Fibroblast of lung (primary cell): ENCODE measurements around the gene PCDH9. TPM values are rescaled to one million over a fixed set of nuclear protein-coding genes. Genes with fewer than 3 reads are reported as not detected.
A peak's percentile ranks its signal among the peaks of the same experiment; 100 is the strongest.

Experiments used
- DNase-seq, 2 donors: peaks; one replicate each; pipeline versions ENCODE4 v3.0.0 to v3.0.0-alpha.2; 2010; ENCODE audit warnings: low read depth in 2 of 2
- H2AFZ ChIP-seq: 2 replicates; pipeline ENCODE4 v1.5.1; 2012; ENCODE audit warnings: low read length, control low read depth, inconsistent platforms
- H3K27ac ChIP-seq: 2 replicates; pipeline ENCODE4 v1.5.1; 2011; ENCODE audit warnings: low read length, control low read depth; ENCODE audit not compliant: insufficient read depth
- H3K27me3 ChIP-seq: 2 replicates; pipeline ENCODE4 v1.5.1; 2011; ENCODE audit warnings: mild to moderate bottlenecking, low read length; ENCODE audit not compliant: control insufficient read depth, insufficient read depth
- H3K36me3 ChIP-seq: 2 replicates; pipeline ENCODE4 v1.5.1; 2011; ENCODE audit warnings: low read length; ENCODE audit not compliant: control insufficient read depth, insufficient read depth
- H3K4me1 ChIP-seq: 2 replicates; pipeline ENCODE4 v1.5.1; 2011; ENCODE audit warnings: low read length; ENCODE audit not compliant: control insufficient read depth, insufficient read depth; ENCODE audit errors: extremely low read depth
- H3K4me2 ChIP-seq: 2 replicates; pipeline ENCODE4 v1.5.1; 2011; ENCODE audit warnings: low read length, control low read depth; ENCODE audit not compliant: insufficient read depth; ENCODE audit errors: extremely low read depth
- H3K4me3 ChIP-seq, 4 experiments: fragments of 200-600 bp in 1 of 4; sonication (generic) in 1 of 4; replicated peaks in 1 of 4; 2 replicates each; pipeline ENCODE4 v1.5.1; 2011 to 2016; ENCODE audit warnings: low read length in 4 of 4, low read depth in 3 of 4, mild to moderate bottlenecking in 3 of 4, control low read depth in 2 of 4, inconsistent platforms in 1 of 4, mixed read lengths in 1 of 4; ENCODE audit not compliant: insufficient read depth in 1 of 4; ENCODE audit errors: control extremely low read depth in 1 of 4
- H3K79me2 ChIP-seq: 2 replicates; pipeline ENCODE4 v1.5.1; 2012; ENCODE audit warnings: mild to moderate bottlenecking, low read length, inconsistent platforms; ENCODE audit not compliant: control insufficient read depth, insufficient read depth
- H3K9ac ChIP-seq: 2 replicates; pipeline ENCODE4 v1.5.1; 2011; ENCODE audit warnings: mild to moderate bottlenecking, low read length, control low read depth; ENCODE audit not compliant: insufficient read depth
- H3K9me3 ChIP-seq: 2 replicates; pipeline ENCODE4 v1.5.1; 2012; ENCODE audit warnings: low read depth, low read length; ENCODE audit not compliant: control insufficient read depth, insufficient read depth
- H4K20me1 ChIP-seq: 2 replicates; pipeline ENCODE4 v1.5.1; 2011; ENCODE audit warnings: low read length; ENCODE audit not compliant: control insufficient read depth, insufficient read depth; ENCODE audit errors: extremely low read depth
- EZH2 ChIP-seq: IDR thresholded peaks from 2 replicates; pipeline ENCODE4 v1.5.1; 2012; ENCODE audit warnings: low read length, control low read depth, mild to moderate bottlenecking; ENCODE audit errors: missing control alignments
- polyA plus RNA-seq, 2 donors: library from polyadenylated mRNA; depleted of rRNA in 1 of 2; stranded (reverse) in 1 of 2; unstranded in 1 of 2; fragments of >200 nt; gene quantifications; 2 replicates each; pipeline ENCODE4 v1.2.1, GENCODE V29; 2011 to 2012; ENCODE audit warnings: missing spikeins in 1 of 2
- total RNA-seq: library from RNA; depleted of rRNA; stranded (reverse); fragments of >200 nt; gene quantifications from 2 replicates; pipeline ENCODE4 v1.2.1, GENCODE V29; 2014
- TF ChIP-seq, protein P1 (sequence below), 2 donors: IDR thresholded peaks in 1 of 2; conservative IDR thresholded peaks in 1 of 2; 1 replicate in 1 of 2; 2 replicates in 1 of 2; pipeline ENCODE4 v1.5.1; 2011 to 2012; ENCODE audit warnings: low read length in 2 of 2, control low read depth in 1 of 2, inconsistent platforms in 1 of 2, low read depth in 1 of 2, mild to moderate bottlenecking in 1 of 2

PCDH9 gene
- total and polyA plus RNA-seq, 2 donors (not counting 1 experiment from before 2014, with no cell fraction given) = 0.50 to 0.67 TPM

DNA sequence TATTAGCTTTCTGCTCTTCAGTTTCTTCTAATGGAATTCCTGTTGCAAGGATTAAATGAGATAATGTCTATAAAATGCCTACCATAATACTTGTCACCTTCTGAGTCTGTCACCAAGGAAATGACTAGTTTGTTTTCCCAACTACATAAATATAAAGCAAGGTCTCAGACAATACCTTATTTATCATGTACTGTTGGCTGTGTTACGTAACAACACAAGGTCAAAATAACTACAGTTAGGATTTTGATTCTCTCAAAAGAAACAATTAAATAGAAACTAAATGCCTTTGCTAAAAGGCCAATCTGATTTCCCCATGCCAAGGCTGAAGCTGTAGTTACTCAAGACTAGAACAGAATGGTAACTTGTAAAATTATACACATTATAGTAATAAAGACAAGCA lies 134.5 kb downstream of the PCDH9 start:
- Histone ChIP-seq H4K20me1 (no peaks in the 10 kb centered on the region), H2AFZ (no peak overlapping the region), H3K4me2 (no peak overlapping the region), H3K9ac (no peak overlapping the region), H3K36me3 (no peaks in the 10 kb centered on the region), H3K27me3 (no peaks in the 10 kb centered on the region), H3K9me3 (no peaks in the 10 kb centered on the region), H3K79me2 (no peaks in the 10 kb centered on the region), H3K4me1 (no peaks in the 10 kb centered on the region), H3K4me3 (no peak overlapping the region), H3K27ac (no peak overlapping the region)
- TF ChIP-seq EZH2 = no peak
- TF ChIP-seq, protein P1, sequence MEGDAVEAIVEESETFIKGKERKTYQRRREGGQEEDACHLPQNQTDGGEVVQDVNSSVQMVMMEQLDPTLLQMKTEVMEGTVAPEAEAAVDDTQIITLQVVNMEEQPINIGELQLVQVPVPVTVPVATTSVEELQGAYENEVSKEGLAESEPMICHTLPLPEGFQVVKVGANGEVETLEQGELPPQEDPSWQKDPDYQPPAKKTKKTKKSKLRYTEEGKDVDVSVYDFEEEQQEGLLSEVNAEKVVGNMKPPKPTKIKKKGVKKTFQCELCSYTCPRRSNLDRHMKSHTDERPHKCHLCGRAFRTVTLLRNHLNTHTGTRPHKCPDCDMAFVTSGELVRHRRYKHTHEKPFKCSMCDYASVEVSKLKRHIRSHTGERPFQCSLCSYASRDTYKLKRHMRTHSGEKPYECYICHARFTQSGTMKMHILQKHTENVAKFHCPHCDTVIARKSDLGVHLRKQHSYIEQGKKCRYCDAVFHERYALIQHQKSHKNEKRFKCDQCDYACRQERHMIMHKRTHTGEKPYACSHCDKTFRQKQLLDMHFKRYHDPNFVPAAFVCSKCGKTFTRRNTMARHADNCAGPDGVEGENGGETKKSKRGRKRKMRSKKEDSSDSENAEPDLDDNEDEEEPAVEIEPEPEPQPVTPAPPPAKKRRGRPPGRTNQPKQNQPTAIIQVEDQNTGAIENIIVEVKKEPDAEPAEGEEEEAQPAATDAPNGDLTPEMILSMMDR (conservative IDR thresholded peaks at IDR 0.05 in 1 of 2, IDR thresholded peaks at IDR 0.05 in 1 of 2; ENCODE audit: low read depth in 1 of 2, low read length in 2 of 2) = no peak
- no peak for DNase-seq

DNA sequence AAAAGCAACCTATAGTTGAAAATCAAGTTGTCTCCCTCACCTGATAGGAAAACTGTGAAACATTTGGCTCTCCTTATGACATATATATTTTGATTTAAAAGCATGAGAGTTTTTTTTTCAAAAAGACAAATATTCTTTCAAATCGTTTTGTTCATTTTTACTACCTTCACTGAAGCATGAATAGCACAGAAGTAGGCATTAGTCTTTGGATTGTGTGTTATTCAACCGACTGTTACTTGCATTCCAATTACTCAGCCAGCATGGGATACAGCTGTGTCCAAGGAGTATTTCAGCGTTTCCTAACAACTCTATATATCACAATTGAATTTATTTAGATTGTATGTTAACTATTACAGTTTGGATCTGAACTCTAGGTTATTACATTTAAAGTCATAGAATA lies 135.2 kb downstream of the PCDH9 start:
- Histone ChIP-seq H2AFZ (no peak overlapping the region), H3K9me3 (no peaks in the 10 kb centered on the region), H3K4me1 (no peaks in the 10 kb centered on the region), H3K27me3 (no peaks in the 10 kb centered on the region), H3K4me3 (no peak overlapping the region), H3K4me2 (no peak overlapping the region), H3K79me2 (no peaks in the 10 kb centered on the region), H3K9ac (no peak overlapping the region), H3K27ac (no peak overlapping the region), H4K20me1 (no peaks in the 10 kb centered on the region), H3K36me3 (no peaks in the 10 kb centered on the region)
- peak in 1 of 2 donors; percentile 49 for DNase-seq
- TF ChIP-seq, protein P1 (conservative IDR thresholded peaks at IDR 0.05 in 1 of 2, IDR thresholded peaks at IDR 0.05 in 1 of 2; ENCODE audit: low read depth in 1 of 2, low read length in 2 of 2) = no peak
- no peak for TF ChIP-seq EZH2

DNA sequence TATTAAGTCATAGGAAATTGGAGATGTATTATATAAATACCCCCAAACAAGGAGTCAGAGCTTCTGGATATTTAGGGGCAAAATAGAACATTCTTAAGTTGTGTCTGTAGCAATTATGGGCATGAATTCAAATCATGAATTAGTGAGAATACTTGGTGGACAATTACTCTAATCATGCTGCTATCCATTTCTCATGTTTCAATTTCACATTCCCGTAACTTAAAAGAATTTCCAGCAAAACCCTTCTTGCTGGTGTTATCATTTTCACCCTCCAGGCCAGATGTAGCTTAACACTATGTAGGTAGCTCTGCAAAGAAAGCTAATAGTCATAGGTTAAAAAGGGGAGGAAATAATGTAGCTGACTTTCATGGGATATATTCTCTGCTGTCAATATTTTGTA lies 136.1 kb downstream of the PCDH9 start:
- TF ChIP-seq EZH2 = no peak
- TF ChIP-seq, protein P1 (conservative IDR thresholded peaks at IDR 0.05 in 1 of 2, IDR thresholded peaks at IDR 0.05 in 1 of 2; ENCODE audit: low read depth in 1 of 2, low read length in 2 of 2) = no peak
- Histone ChIP-seq H3K4me3 (no peak overlapping the region), H3K36me3 (no peaks in the 10 kb centered on the region), H3K4me1 (no peaks in the 10 kb centered on the region), H4K20me1 (no peaks in the 10 kb centered on the region), H3K27me3 (no peaks in the 10 kb centered on the region), H2AFZ (no peak overlapping the region), H3K79me2 (no peaks in the 10 kb centered on the region), H3K9me3 (no peaks in the 10 kb centered on the region), H3K9ac (no peak overlapping the region), H3K27ac (no peak overlapping the region), H3K4me2 (no peak overlapping the region)
- DNase-seq = no peak
